ENCODE results near the gene PARP15. TPM values are rescaled to one million over a fixed set of nuclear protein-coding genes. Genes with fewer than 3 reads are reported as not detected.

Gene PARP15
- total and polyA plus RNA-seq, 2 experiments from 2014 or later, result 0.39 to 0.87 TPM

- Histone ChIP-seq H3K79me2 (replicated peaks; ENCODE audit: insufficient read depth) (no peaks in the 10 kb centered on the region), H3K36me3 (ENCODE audit: insufficient read depth) (no peaks in the 10 kb centered on the region), H4K20me1 (replicated peaks; ENCODE audit: insufficient read depth) (no peaks in the 10 kb centered on the region), H3K27me3 (ENCODE audit: insufficient read depth) (no peaks in the 10 kb centered on the region), H3K9me2 (ENCODE audit: insufficient read depth) (no peaks in the 10 kb centered on the region), H3K27ac (ENCODE audit: low read depth) (no peak overlapping the region), H3K4me2 (no peak overlapping the region), H2AFZ (no peak overlapping the region), H3F3A (replicated peaks; ENCODE audit: low read depth) (no peaks in the 10 kb centered on the region), H3K4me1 (ENCODE audit: insufficient read depth) (peaks cover 4% of the 10 kb centered on the region; the same call in 1 of the 2 replicates), H3K4me3 (no peak overlapping the region)
- DNase-seq (ENCODE audit: low spot score) (no peak), ATAC-seq (no peak)
- Mint-ChIP-seq H3K27me3 (ENCODE audit: insufficient read depth, low read depth, poor library complexity) (peaks cover 6% of the 10 kb centered on the region), H3K27ac (no peak overlapping the region), H3K4me1 (peaks cover 5% of the 10 kb centered on the region; the same call in 1 of the 3 replicates), H3K9me3 (no peaks in the 10 kb centered on the region; the same call in 2 of the 3 replicates), H3K4me3 (no peak overlapping the region), H3K36me3 (ENCODE audit: low read depth) (no peaks in the 10 kb centered on the region)
- TF ChIP-seq JUNB (IDR thresholded peaks at IDR 0.05; ENCODE audit: unreplicated experiment), result no peak
- TF ChIP-seq CTCF (conservative IDR thresholded peaks at IDR 0.05; ENCODE audit: low read depth in 2 of 2), result no peak
- TF ChIP-seq REST (IDR thresholded peaks at IDR 0.05; ENCODE audit: unreplicated experiment), result no peak
- TF ChIP-seq ZNF114 (CRISPR knock-in tag; IDR thresholded peaks at IDR 0.05), result no peak
- no peak for TF ChIP-seq ZNF331 (CRISPR knock-in tag; IDR thresholded peaks at IDR 0.05; ENCODE audit: low read depth)
Observed at GRCh38 chr3:122642935-122643334, 65.5 kb downstream of the PARP15 start.

GRCh38 chr3:122646146-122646988 lies 68.9 kb downstream of the PARP15 start:
- Histone ChIP-seq H2AFZ (peak overlapping the region; percentile 63; the same call in 1 of the 2 replicates), H3K27me3 (ENCODE audit: insufficient read depth) (no peaks in the 10 kb centered on the region), H3K27ac (ENCODE audit: low read depth) (no peak overlapping the region), H3K4me3 (no peak overlapping the region), H3K9me2 (ENCODE audit: insufficient read depth) (no peaks in the 10 kb centered on the region), H3F3A (replicated peaks; ENCODE audit: low read depth) (no peaks in the 10 kb centered on the region), H3K4me2 (no peak overlapping the region), H4K20me1 (replicated peaks; ENCODE audit: insufficient read depth) (no peaks in the 10 kb centered on the region), H3K79me2 (replicated peaks; ENCODE audit: insufficient read depth) (no peaks in the 10 kb centered on the region), H3K36me3 (ENCODE audit: insufficient read depth) (no peaks in the 10 kb centered on the region), H3K4me1 (ENCODE audit: insufficient read depth) (peaks cover 4% of the 10 kb centered on the region; the same call in 1 of the 2 replicates)
- ATAC-seq (no peak), DNase-seq (ENCODE audit: low spot score) (no peak)
- no peaks in the 10 kb centered on the region for H3K9me3 Mint-ChIP-seq
- peaks cover 5% of the 10 kb centered on the region; the same call in 1 of the 3 replicates for H3K4me1 Mint-ChIP-seq
- no peaks in the 10 kb centered on the region for H3K36me3 Mint-ChIP-seq (ENCODE audit: low read depth)
- peaks cover 6% of the 10 kb centered on the region for H3K27me3 Mint-ChIP-seq (ENCODE audit: insufficient read depth, low read depth, poor library complexity)
- no peak overlapping the region for H3K27ac Mint-ChIP-seq
- H3K4me3 Mint-ChIP-seq, result no peak overlapping the region
- TF ChIP-seq CREB1 (CRISPR knock-in tag; IDR thresholded peaks at IDR 0.05; ENCODE audit: low read depth) (no peak), STAT1 (IDR thresholded peaks at IDR 0.05; ENCODE audit: unreplicated experiment) (no peak), ZNF331 (CRISPR knock-in tag; IDR thresholded peaks at IDR 0.05; ENCODE audit: low read depth) (no peak), EZH2 (IDR thresholded peaks at IDR 0.05; ENCODE audit: low read depth, unreplicated experiment) (no peak), ETS1 (IDR thresholded peaks at IDR 0.05) (no peak)
